22Rv1 (cell line): ENCODE results near the gene RGS21.

Experiments used
- CTCF ChIP-seq: fragments of 450-650 bp; IDR thresholded peaks from 2 replicates; pipeline ENCODE4 v1.5.1; 2017; ENCODE audit warnings: mild to moderate bottlenecking
- ZFX ChIP-seq: fragments of 450-650 bp; IDR thresholded peaks from 2 replicates; pipeline ENCODE4 v1.6.1; 2017; ENCODE audit warnings: antibody characterized with exemption, borderline replicate concordance

- TF ChIP-seq CTCF = no peak
- TF ChIP-seq ZFX = no peak
These were observed 58.5 kb downstream of the RGS21 start for GRCh38 chr1:192375306-192375705.
